A673 (cell line): ENCODE measurements around the gene JMJD8.

ENCODE experiments used
- EZH2 ChIP-seq: fragments of 200-600 bp; sonication (generic); IDR thresholded peaks from 2 replicates; pipeline ENCODE4 v1.6.1; 2017; ENCODE audit warnings: borderline replicate concordance, low read depth, mild to moderate bottlenecking, mixed read lengths, antibody characterized with exemption, low read length; ENCODE audit not compliant: poor library complexity, severe bottlenecking
- TF ChIP-seq, protein P1 (sequence below): fragments of 300-800, 200-600 bp; sonication (generic); conservative IDR thresholded peaks from 2 replicates; pipeline ENCODE4 v1.5.1; 2017; ENCODE audit warnings: low read depth, mild to moderate bottlenecking, antibody characterized with exemption, low read length, moderate library complexity, mixed read lengths

DNA sequence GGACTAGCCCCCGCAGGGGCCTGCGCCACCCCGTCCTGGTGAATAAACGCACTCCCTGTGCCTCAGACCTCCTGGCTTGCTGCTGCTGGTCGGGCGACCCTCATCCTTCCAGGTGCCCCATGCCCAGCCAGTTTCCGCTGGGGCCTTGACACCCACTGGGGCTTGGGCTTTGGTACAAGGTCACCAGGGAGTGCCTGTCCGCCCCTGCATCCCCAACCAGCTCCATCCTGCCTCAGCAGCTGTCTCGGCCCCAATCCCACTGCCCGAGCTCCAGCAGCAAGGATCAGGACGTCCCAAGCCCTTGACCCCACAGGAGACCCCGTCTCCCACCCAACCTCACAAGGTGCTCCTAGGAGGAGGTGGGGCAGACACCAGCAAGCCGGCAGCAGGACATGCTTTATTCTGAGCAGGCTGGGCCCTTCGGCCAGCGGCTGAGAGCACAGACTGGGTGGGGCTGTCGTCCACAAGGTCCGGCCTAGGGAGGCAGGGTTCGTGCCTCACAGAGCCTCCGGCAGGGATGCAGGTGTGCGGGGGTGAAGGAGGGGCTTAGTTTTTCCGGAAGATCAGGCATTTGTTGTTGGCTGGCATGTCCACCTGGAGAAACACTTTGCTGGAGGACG, 50.0 kb downstream of the JMJD8 start:
- TF ChIP-seq, protein P1, sequence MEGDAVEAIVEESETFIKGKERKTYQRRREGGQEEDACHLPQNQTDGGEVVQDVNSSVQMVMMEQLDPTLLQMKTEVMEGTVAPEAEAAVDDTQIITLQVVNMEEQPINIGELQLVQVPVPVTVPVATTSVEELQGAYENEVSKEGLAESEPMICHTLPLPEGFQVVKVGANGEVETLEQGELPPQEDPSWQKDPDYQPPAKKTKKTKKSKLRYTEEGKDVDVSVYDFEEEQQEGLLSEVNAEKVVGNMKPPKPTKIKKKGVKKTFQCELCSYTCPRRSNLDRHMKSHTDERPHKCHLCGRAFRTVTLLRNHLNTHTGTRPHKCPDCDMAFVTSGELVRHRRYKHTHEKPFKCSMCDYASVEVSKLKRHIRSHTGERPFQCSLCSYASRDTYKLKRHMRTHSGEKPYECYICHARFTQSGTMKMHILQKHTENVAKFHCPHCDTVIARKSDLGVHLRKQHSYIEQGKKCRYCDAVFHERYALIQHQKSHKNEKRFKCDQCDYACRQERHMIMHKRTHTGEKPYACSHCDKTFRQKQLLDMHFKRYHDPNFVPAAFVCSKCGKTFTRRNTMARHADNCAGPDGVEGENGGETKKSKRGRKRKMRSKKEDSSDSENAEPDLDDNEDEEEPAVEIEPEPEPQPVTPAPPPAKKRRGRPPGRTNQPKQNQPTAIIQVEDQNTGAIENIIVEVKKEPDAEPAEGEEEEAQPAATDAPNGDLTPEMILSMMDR, result no peak
- no peak for TF ChIP-seq EZH2
